Astrocyte (in vitro differentiated cells and primary cell): ENCODE data around the gene DCAF4L1.

Experiments used
- EZH2 ChIP-seq: IDR thresholded peaks from 2 replicates; pipeline ENCODE4 v1.6.1; 2012; ENCODE audit warnings: mild to moderate bottlenecking, low read length, inconsistent platforms; ENCODE audit not compliant: insufficient read depth
- TF ChIP-seq, protein P1 (sequence below): IDR thresholded peaks from 2 replicates; pipeline ENCODE4 v1.5.1; 2011; ENCODE audit warnings: low read depth, mild to moderate bottlenecking, inconsistent platforms, low read length, moderate library complexity; ENCODE audit not compliant: insufficient read depth

DNA sequence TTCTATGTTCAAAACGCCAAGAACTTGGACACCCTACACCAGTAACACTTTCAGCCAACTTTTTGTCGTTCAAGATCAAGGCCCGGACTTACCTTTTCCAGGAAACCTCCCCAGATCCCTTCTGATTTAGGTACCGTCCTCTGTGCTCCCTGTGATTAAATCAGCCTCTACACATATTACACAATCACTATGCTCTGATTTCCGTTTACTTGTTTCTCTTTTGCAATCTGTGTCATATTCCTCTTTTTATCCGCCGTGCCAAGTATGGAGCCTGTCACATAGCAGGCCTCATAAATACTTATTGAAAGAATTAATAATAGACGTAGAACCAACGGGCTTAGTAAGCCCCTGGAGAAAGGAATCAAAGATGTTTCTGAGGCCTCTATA, 47.0 kb upstream of the DCAF4L1 start:
- TF ChIP-seq, protein P1, sequence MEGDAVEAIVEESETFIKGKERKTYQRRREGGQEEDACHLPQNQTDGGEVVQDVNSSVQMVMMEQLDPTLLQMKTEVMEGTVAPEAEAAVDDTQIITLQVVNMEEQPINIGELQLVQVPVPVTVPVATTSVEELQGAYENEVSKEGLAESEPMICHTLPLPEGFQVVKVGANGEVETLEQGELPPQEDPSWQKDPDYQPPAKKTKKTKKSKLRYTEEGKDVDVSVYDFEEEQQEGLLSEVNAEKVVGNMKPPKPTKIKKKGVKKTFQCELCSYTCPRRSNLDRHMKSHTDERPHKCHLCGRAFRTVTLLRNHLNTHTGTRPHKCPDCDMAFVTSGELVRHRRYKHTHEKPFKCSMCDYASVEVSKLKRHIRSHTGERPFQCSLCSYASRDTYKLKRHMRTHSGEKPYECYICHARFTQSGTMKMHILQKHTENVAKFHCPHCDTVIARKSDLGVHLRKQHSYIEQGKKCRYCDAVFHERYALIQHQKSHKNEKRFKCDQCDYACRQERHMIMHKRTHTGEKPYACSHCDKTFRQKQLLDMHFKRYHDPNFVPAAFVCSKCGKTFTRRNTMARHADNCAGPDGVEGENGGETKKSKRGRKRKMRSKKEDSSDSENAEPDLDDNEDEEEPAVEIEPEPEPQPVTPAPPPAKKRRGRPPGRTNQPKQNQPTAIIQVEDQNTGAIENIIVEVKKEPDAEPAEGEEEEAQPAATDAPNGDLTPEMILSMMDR: no peak
- TF ChIP-seq EZH2: no peak
